ENCODE measurements around the gene CAST.
A peak's percentile ranks its signal among the peaks of the same experiment; 100 is the strongest.

CAST gene

GRCh38 chr5:96640696-96641095 lies 21.5 kb upstream of the CAST start:
- H3K4me1 ChIP-seq, result peaks cover 0 to 6% (median 0%) of the 10 kb centered on the region in 10 experiments; a peak in 1 of 20 replicates
- H3K27me3 ChIP-seq, result peaks cover 0 to 27% (median 0%) of the 10 kb centered on the region in 11 experiments; a peak in 3 of 22 replicates
- no peak overlapping the region for H3K27ac ChIP-seq
- H3K4me2 ChIP-seq, result no peak overlapping the region
- no peak overlapping the region for H3K4me3 ChIP-seq
- no peaks in the 10 kb centered on the region for H3K36me3 ChIP-seq
- no peaks in the 10 kb centered on the region for H4K20me1 ChIP-seq
- TF ChIP-seq Cebpa-rat (IDR thresholded peaks at IDR 0.05), result no peak
- no peak overlapping the region for H3K9ac ChIP-seq
- H3K9me3 ChIP-seq (replicated peaks in 1 of 11), result no peaks in the 10 kb centered on the region

- no peak overlapping the region for H3K4me3 ChIP-seq
- TF ChIP-seq Cebpa-rat (IDR thresholded peaks at IDR 0.05), result no peak
- H3K36me3 ChIP-seq, result no peaks in the 10 kb centered on the region
- peaks cover 0 to 6% (median 0%) of the 10 kb centered on the region in 10 experiments; a peak in 1 of 20 replicates for H3K4me1 ChIP-seq
- H3K27me3 ChIP-seq, result peaks cover 0 to 27% (median 0%) of the 10 kb centered on the region in 11 experiments; a peak in 3 of 22 replicates
- H3K9me3 ChIP-seq (replicated peaks in 1 of 11), result no peaks in the 10 kb centered on the region
- H3K4me2 ChIP-seq, result no peak overlapping the region
- H4K20me1 ChIP-seq, result no peaks in the 10 kb centered on the region
- no peak overlapping the region for H3K27ac ChIP-seq
- no peak overlapping the region for H3K9ac ChIP-seq
Measured at GRCh38 chr5:96641368-96642280, 20.6 kb upstream of the CAST start.

DNA sequence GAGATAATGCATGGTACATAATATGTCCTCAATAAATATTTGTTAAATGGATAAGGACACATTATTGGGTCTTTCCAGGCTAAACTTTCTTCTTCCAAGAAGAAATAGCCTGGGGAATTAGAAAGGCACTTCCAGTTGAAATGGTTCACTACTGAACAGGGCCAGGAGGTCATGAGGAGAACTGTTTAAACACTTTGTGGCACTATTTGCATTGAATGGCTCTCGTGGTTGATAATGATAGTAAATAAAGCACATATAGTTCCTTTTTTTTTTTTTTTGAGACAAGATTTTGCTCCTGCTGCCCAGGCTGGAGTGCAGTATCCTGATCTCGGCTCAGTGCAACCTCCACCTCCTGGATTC lies 19.9 kb upstream of the CAST start:
- Histone ChIP-seq H4K20me1 (no peaks in the 10 kb centered on the region), H3K4me2 (no peak overlapping the region), H3K9ac (no peak overlapping the region), H3K9me3 (replicated peaks in 1 of 11) (no peaks in the 10 kb centered on the region), H3K4me1 (peaks cover 0 to 9% (median 0%) of the 10 kb centered on the region in 10 experiments; a peak in 2 of 20 replicates), H3K36me3 (no peaks in the 10 kb centered on the region), H3K27me3 (peaks cover 0 to 27% (median 0%) of the 10 kb centered on the region in 11 experiments; a peak in 3 of 22 replicates), H3K27ac (no peak overlapping the region), H3K4me3 (no peak overlapping the region)
- no peak for TF ChIP-seq Cebpa-rat (IDR thresholded peaks at IDR 0.05)

- H3K36me3 ChIP-seq, result no peaks in the 10 kb centered on the region
- no peak for TF ChIP-seq Cebpa-rat (IDR thresholded peaks at IDR 0.05)
- no peak overlapping the region for H3K27ac ChIP-seq
- no peaks in the 10 kb centered on the region for H3K9me3 ChIP-seq (replicated peaks in 1 of 11)
- H3K4me1 ChIP-seq, result peaks cover 0 to 27% (median 0%) of the 10 kb centered on the region in 10 experiments; a peak in 6 of 20 replicates
- no peaks in the 10 kb centered on the region for H4K20me1 ChIP-seq
- H3K4me2 ChIP-seq, result no peak overlapping the region
- peaks cover 0 to 14% (median 0%) of the 10 kb centered on the region in 11 experiments; a peak in 3 of 22 replicates for H3K27me3 ChIP-seq
- no peak overlapping the region for H3K9ac ChIP-seq
- H3K4me3 ChIP-seq, result no peak overlapping the region
Measured at GRCh38 chr5:96645091-96645490, 17.1 kb upstream of the CAST start.

DNA sequence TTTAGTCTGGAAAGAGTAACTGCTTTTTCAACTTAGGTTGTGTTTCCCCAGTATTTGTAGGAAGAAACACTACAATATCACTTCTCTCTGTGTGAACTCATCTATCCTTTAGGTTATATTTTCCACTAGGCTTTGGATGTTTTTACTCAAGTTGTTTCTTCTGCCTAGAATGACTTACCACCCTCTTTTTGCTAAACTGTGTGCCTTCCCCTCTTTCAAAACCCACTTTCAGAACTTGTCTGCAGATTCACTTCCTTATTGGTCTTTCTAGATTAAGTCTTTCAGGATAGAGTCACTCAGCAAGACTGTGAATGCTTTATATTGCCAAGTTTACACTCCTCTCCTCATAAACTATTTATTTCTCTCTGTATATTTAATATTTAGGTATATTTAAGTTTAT lies 14.2 kb upstream of the CAST start:
- no peak for TF ChIP-seq Cebpa-rat (IDR thresholded peaks at IDR 0.05)
- Histone ChIP-seq H3K4me2 (peak overlapping the region in 4 of 11 experiments; percentile 10 to 72 (median 64); a peak in 7 of 22 replicates), H3K4me3 (no peak overlapping the region), H3K4me1 (peaks cover 0 to 23% (median 0%) of the 10 kb centered on the region in 10 experiments; a peak in 6 of 20 replicates), H4K20me1 (no peaks in the 10 kb centered on the region), H3K9me3 (replicated peaks in 1 of 11) (no peaks in the 10 kb centered on the region), H3K27me3 (peaks cover 0 to 20% (median 0%) of the 10 kb centered on the region in 11 experiments; a peak in 4 of 22 replicates), H3K36me3 (no peaks in the 10 kb centered on the region), H3K27ac (no peak overlapping the region), H3K9ac (no peak overlapping the region)

- no peak for TF ChIP-seq Cebpa-rat (IDR thresholded peaks at IDR 0.05)
- H3K4me1 ChIP-seq, result peaks cover 0 to 23% (median 0%) of the 10 kb centered on the region in 10 experiments; a peak in 6 of 20 replicates
- H4K20me1 ChIP-seq, result no peaks in the 10 kb centered on the region
- H3K4me3 ChIP-seq, result no peak overlapping the region
- no peak overlapping the region for H3K9ac ChIP-seq
- no peaks in the 10 kb centered on the region for H3K9me3 ChIP-seq (replicated peaks in 1 of 11)
- H3K4me2 ChIP-seq, result peak overlapping the region in 2 of 11 experiments; percentile 22 to 31; a peak in 1 of 22 replicates
- no peaks in the 10 kb centered on the region for H3K36me3 ChIP-seq
- no peak overlapping the region for H3K27ac ChIP-seq
- peaks cover 0 to 24% (median 0%) of the 10 kb centered on the region in 11 experiments; a peak in 4 of 22 replicates for H3K27me3 ChIP-seq
Measured at GRCh38 chr5:96648593-96648992, 13.6 kb upstream of the CAST start.

DNA sequence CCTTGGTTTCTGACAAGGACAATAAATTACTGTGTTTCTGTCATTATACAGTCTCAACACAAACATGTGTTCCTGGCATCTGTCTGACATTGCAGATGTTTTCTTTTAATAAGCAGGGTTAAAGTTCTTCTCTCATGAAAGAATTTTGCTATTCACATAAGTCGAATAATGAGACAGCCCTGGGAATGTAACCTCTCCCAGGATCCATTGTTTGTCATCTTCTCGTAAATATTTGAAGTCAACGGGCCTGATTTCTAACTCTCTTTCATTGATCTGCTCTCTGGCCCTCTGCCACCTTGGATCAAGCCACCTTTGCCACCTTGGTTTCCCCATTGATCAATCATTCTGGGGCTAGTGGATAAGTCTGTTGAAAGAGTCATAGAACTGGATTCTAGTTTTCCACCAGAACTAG lies 12.9 kb upstream of the CAST start:
- TF ChIP-seq Cebpa-rat (IDR thresholded peaks at IDR 0.05), result no peak
- Histone ChIP-seq H4K20me1 (no peaks in the 10 kb centered on the region), H3K27me3 (peaks cover 0 to 25% (median 0%) of the 10 kb centered on the region in 11 experiments; a peak in 4 of 22 replicates), H3K4me3 (no peak overlapping the region), H3K9me3 (replicated peaks in 1 of 11) (no peaks in the 10 kb centered on the region), H3K27ac (no peak overlapping the region), H3K9ac (no peak overlapping the region), H3K36me3 (no peaks in the 10 kb centered on the region), H3K4me2 (no peak overlapping the region), H3K4me1 (peaks cover 0 to 23% (median 0%) of the 10 kb centered on the region in 10 experiments; a peak in 6 of 20 replicates)

GRCh38 chr5:96649681-96650540 lies 12.3 kb upstream of the CAST start:
- H3K36me3 ChIP-seq, result no peaks in the 10 kb centered on the region
- H3K9ac ChIP-seq, result no peak overlapping the region
- H4K20me1 ChIP-seq, result no peaks in the 10 kb centered on the region
- no peak overlapping the region for H3K4me2 ChIP-seq
- H3K27me3 ChIP-seq, result peaks cover 0 to 31% (median 0%) of the 10 kb centered on the region in 11 experiments; a peak in 4 of 22 replicates
- peaks cover 0 to 23% (median 0%) of the 10 kb centered on the region in 10 experiments; a peak in 6 of 20 replicates for H3K4me1 ChIP-seq
- H3K4me3 ChIP-seq, result no peak overlapping the region
- no peaks in the 10 kb centered on the region for H3K9me3 ChIP-seq (replicated peaks in 1 of 11)
- no peak overlapping the region for H3K27ac ChIP-seq
- TF ChIP-seq Cebpa-rat (IDR thresholded peaks at IDR 0.05), result no peak

- Histone ChIP-seq H3K9ac (no peak overlapping the region), H3K27ac (no peak overlapping the region)
Measured at GRCh38 chr5:96651047-96651446, 11.1 kb upstream of the CAST start.

More at GRCh38 chr5:96651047-96651446, 11.1 kb upstream of the CAST start:
- peaks cover 0 to 41% (median 0%) of the 10 kb centered on the region in 11 experiments; a peak in 5 of 22 replicates for H3K27me3 ChIP-seq
- no peak overlapping the region for H3K4me3 ChIP-seq
- H3K4me1 ChIP-seq, result peaks cover 0 to 34% (median under 1%) of the 10 kb centered on the region in 10 experiments; a peak in 8 of 20 replicates
- no peaks in the 10 kb centered on the region for H4K20me1 ChIP-seq
- no peaks in the 10 kb centered on the region for H3K9me3 ChIP-seq (replicated peaks in 1 of 11)
- no peak overlapping the region for H3K4me2 ChIP-seq
- no peak for TF ChIP-seq Cebpa-rat (IDR thresholded peaks at IDR 0.05)
- H3K36me3 ChIP-seq, result no peaks in the 10 kb centered on the region

Measured in BLaER1 treated with 17β-estradiol and CSF1 and Interleukin-3, amounts not matched to agents 10 nM and 100 nM (cell line).